Epithelial cell of prostate (primary cell): ENCODE measurements around the gene CARD8.

Source experiments
- DNase-seq: peaks from one replicate; pipeline ENCODE4 v3.0.0-alpha.2; 2011; ENCODE audit warnings: low read depth, low spot score
- H3K27ac ChIP-seq: fragments of 450-650 bp; 2 replicates; pipeline ENCODE4 v1.5.1; 2017; ENCODE audit warnings: mild to moderate bottlenecking

The CARD8 gene

DNA sequence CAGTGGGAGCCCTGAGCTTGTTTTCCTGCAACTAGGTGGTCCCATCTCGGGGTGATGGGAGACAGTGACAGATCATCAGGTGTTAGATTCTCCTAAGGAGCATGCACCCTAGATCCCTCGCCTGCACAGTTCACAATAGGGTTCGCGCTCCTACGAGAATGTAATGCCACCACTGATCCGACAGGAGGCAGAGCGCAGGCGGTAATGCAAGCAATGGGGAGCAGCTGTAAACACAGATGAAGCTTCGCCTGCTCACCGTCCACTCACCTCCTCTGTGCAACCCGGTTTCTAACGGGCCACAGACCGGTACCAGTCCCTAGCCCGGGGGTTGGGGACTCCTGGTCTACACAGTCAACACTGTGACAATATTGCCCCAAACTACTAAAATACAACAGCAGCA lies 38.8 kb downstream of the CARD8 start:
- no peak for DNase-seq

DNA sequence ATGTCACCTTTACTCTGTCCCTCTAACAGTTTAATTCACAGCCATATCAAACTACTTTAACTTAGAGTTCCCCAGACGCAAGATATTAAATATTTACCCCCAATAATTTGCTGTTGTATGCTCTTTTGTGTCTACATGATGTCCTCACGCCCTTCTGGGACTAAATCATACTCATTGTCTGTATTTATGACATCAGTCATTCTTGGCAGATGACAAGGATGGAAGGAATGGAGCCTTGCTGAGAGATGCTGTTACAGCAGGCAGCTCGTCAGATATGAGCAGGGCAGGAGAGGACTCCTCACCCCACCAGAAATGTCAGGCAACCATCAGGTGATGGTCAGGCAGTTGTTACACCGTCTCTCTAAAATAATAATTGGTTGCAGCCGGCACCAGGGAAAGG lies 41.8 kb downstream of the CARD8 start:
- no peak for DNase-seq

More for the DNA sequence above, 38.8 kb downstream of the CARD8 start:
- no peak overlapping the region for H3K27ac ChIP-seq

DNA sequence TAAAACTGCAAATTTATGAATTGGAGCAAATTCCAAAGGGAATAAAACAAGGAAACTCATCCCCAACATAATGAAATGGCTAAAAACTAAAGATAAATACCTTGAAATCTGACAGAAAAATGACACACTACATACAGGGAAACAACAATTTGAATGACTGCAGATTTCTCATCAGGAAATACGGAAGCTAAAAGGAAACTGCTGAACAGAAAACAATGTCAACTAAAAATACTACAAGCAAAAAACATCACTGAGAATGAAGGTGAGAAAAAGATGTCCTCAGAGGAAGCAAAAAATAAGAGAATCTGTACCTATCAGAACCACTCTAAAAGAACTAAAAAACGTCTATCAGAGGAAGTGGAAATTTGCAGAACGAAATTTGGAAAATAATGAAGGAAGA lies 45.7 kb downstream of the CARD8 start:
- no peak overlapping the region for H3K27ac ChIP-seq
- DNase-seq = no peak

More for the DNA sequence above, 41.8 kb downstream of the CARD8 start:
- no peak overlapping the region for H3K27ac ChIP-seq

DNA sequence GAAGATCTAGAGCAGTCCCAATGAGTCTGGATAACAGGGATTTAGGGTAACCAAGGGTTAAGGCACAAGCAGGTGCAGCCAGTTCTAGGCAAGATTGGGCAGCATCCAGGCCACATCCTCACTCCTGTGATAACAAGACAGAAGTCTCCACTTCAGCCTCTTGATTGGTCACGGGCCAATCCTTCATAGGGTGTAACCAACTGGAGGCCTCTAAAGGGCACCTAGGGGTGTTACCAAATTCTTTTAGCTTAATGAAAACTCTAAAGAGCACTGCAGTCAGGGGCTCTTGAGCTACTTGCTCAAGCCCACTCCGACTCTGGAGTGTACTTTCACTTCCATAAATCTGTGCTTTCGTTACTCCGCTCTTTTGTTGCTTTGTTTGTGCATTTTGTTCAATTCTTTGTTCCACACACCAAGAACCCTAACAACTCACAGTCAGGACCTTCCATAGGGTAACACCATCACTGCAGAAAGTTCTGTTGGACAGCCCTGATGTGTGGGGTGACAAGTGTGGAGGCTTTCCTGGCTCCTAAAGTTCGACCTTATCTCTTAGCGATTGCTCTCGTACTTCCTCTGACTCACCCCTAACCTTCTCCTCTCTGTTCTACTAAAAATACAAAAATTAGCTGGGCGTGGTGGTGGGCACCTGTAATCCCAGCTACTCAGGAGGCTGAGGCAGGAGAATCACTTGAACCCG lies 49.2 kb downstream of the CARD8 start:
- no peak overlapping the region for H3K27ac ChIP-seq
- DNase-seq = no peak

DNA sequence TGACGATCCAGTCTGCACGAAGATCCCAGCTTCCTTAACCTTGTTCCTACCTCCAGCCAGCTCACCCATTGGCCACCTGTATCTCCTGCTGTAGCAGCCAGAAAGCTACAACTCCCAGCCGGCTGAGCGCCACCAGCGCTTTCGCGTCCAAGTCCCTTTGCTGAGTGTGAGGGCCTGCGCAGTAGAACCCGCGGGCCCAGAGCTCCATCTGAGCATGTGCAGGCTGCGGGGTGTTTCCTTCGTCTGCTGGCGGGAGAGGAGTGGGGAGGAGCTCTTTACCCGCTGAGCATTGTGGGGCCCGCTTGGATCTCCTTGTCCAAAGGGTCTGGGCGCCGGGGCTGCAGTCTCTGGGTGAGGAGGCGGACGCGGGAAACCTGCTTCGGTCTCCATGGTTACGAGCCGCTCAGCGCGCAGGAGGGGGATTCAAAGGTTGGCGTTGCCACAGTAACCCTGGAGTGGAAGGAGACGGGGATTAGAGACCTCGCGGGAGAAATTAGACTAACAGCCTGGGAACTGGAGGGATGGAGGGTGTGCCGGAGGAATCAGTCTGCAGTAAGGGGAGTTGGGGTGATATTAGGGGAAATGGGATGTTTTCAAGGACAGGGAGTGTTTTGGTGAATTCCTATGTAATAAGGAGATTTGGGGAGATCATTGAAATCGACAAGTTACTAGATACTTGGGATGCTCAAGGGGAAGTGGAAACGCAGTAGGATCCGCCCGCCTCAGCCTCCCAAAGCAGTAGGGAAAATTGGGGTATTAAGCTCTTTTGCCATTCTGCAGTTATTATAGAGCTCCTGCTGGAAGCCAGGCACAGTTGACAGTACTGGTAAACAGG lies 51.7 kb downstream of the CARD8 start:
- H3K27ac ChIP-seq = peak overlapping the region; percentile 31
- peak; percentile 90 for DNase-seq

DNA sequence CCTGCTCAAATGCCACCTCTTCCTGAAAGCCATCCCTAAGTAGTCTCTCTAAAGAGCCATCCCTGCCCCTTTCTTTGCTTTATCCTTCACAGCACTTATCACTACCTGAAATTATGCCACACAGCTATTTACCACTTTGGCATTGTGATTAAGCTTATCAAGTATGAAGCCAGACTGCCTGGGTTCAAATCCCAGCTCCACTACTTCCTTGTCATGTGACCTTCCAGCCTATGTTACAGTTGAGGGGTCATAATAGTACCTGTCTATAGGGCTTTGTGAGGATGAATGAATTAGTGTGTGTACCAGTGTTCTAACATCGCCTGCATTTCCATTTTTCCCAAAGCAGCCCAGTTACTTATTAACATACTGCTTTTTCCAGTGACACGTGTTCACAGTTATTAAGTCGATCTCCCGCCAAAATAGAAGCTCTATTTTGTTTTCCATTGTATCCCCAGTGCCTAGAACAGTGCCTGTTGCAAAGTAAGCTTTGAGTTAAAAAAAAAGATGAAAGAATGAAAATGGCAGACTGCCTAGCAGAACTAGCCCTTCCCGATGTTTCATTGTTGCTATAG lies 52.4 kb downstream of the CARD8 start:
- peak overlapping the region; percentile 31 for H3K27ac ChIP-seq
- DNase-seq = no peak

DNA sequence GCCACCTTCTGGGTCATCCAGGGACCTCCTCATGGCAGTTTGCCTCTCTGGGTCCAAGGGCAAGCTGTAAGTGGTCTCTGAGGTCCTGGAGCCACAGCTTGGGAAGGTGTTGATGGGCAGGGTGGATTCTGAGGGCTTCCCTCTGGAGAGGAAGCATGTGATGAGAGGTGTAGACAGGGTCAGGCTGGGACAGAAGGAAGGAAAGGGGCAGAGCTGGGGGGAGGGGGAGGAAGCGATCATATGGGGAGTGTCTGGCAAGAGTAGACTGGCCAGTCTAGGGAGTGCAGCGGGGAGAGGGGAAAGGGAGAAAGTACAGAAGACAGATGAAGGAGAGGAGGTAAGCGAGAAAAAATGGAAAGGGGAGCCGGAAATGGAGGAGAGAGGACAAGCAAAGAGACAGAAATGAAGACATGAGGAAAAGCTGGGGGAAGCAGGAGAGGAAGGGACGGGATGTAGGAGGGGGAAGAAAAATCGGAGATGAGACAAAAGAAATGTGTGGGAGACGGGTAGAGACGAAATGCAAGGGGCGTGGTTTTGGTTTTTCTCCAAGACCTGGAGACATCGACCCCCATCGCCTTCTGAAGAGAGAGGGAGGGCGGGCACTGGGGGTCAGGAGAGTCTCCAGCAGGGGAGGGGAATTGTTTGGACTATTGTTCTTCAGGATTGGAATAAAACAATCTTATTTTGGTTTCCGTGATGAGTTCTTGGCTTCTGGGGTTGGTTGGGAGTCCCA lies 58.6 kb downstream of the CARD8 start:
- no peak for DNase-seq
- H3K27ac ChIP-seq = no peak overlapping the region

DNA sequence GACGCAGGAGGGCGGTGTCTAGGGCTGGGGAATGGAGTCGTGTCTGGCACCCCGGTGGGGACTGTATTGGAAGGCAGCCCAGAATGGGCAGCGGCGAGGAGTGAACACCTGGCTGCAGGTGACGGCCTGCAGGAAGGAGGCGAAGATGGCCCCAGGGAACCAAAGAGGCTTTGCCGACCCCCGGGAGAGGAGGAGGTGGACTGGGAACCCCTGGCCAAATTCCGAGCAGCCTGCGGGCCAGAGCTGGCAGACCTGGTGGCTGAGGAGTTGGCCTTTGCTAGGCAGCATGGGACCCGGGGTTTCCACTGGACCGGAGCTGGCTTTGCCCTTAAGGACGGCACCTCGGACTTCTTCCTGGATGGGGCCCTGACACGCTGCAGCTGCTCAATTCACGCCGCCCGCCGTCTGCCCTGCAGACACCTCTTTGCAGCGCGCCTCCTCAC lies 59.4 kb downstream of the CARD8 start:
- H3K27ac ChIP-seq = no peak overlapping the region
- DNase-seq = no peak

DNA sequence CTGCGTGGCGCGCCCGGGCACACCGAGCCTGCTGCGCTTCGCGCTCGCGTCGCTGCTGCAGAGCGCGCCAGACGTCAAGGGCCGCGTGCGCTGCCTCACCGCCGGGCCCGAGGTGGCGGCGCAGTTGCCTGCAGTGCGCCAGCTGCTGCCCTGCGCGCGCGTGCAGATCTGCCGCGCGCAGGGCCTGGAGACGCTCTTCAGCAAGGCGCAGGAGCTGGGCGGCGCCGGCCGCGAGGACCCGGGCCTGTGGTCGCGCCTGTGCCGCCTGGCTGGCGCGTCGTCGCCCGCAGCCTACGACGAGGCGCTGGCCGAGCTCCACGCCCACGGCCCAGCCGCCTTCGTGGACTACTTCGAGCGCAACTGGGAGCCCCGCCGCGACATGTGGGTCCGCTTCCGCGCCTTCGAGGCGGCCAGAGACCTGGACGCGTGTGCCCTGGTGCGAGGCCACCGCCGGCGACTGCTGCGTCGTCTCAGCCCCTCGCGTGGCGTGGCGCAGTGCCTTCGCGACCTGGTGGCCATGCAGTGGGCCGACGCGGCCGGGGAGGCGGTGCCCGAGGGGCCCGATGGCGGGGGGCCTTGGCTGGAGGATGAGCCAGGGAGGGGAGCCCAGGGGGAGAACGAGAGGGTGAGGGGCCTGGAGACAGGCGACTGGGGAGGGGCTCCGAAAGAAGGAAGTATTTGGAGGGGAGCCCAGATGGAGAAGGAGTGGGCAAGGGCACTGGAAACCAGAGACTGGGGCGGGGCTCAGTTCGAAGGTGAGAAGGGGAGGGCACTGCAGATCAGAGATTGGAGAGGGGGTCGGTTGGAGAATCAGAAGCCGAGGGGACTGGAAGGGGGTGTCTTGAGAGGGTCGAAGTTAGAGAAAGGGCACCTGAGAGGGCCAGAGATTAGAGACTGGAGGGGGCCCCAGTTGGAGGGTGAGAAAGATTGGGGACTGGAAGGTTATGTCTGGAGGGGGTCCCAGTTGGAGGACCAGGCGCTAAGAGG lies 60.6 kb downstream of the CARD8 start:
- H3K27ac ChIP-seq = no peak overlapping the region
- no peak for DNase-seq

DNA sequence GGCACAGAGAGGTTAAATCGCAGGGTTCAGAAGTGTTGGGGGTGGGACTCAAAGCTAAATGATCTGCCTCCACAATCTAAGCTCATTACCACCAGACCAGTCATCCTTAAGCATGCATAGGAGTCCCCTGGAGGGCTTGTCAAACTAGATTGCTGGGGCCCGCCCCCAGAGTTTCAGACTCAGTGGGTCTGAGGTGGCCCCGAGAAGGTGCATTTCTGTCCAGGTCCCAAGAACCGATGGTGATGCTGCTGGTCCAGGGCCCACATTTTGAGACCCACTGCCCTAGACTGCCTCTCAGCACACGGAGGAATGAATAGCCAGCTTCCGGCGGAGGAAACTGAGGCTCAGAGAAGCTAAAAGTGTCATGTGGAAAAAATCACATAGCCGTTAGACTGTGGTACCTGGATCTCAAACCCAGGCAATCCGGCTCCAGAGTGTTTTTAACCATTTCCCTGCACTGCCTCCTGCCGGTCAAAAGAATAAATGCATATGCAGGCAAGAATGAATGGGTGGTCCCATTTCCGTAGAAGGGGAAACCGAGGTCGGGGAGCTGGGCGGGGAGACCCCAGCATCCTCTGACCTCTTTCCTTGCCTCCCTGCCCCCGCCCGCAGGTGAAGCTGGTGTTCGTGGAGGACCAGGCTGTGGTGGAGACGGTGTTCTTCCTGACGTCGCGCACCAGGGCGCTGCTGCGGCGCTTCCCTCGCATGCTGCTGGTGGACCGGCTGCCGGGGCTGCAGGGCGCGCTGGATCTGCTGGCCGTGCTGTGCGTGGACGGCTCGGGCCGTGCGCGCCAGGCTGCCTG lies 61.5 kb downstream of the CARD8 start:
- DNase-seq = no peak
- no peak overlapping the region for H3K27ac ChIP-seq

DNA sequence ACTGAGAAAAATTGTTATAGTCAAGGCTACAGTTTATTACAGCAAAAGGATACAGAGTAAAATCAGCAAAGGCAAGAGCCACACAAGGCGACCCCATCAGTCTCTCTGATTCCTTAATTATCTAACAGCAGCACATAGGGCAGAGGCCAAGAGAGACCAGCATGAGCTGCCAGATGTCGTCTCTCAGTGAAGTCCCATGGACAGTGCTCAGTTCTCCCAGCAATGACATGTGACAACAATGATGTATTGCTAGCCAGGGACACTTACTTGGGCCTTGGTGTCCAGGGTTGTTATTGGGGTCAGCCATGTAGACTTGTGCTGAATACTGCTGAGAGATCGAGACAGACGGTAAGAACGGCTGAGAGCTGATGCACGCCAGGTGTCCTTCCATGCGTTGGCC lies 63.0 kb downstream of the CARD8 start:
- DNase-seq = no peak
- no peak overlapping the region for H3K27ac ChIP-seq

DNA sequence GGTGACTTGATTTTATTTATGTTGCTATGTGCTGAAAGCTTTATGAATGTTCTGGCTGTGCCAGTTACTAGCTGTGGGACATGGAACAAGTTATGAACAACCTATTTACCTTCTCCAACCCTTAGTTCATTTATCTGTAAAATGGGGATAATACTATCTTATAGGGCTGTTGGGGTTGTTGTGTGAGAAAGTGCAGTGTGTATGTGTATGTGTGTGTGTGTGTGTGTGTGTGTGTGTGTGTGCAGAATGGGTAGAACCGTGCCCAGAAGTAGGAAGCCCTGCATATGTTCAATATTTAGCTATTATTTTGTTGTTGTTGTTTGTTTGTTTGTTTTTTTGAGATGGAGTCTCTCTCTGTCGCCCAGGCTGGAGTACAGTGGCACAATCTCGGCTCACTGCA lies 64.8 kb downstream of the CARD8 start:
- no peak for DNase-seq

DNA sequence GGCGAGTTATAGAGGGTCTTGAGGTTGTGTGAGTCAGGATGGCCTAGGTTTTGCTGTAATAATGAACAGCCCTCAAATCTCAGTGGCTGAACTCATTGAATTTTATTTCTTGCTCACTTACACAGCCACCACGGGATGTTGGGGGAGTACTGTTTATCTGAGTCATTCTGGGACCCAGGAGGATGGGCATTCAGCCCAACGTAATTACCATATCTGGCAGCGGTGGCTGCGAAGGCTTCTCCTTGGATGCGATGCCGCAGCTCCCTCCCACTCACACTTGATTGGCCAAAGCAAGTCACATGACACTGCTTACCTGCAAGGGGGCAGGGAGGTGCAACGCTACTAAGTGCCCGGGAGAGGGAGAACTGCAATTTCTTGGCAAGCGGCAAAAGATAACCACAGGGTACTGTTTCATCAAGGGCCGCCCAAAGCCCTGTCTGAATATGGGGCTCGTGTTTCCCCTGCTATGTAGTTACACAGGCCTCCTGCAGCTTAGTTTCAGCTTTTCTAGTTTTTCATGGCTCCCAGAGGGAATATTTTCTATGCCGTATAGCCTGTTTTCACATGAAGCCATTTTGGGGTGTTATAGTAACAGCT lies 65.3 kb downstream of the CARD8 start:
- H3K27ac ChIP-seq = no peak overlapping the region
- DNase-seq = peak; percentile 37

More for the DNA sequence above, 64.8 kb downstream of the CARD8 start:
- no peak overlapping the region for H3K27ac ChIP-seq

DNA sequence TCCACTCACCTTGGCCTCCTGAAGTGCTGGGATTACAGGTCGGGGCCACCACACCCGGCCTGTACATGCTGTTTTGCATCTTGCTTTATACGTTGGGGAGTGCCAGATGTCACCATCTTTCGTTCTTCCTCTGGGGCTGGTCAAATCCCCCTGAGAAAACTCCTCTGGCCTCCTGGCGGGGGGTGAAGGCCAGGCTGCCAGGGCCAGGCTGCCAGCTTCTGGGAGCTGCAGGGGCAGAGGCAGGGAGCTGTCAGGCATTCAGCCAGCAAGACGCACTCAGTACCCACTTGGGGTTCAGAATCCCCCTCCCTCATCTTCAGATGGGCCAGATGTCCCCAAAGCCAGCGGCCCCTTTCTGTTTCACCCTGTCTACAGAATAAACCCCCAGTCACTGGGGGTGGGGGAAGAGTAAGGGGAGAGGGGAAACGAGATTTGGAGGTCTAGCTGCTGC lies 69.1 kb downstream of the CARD8 start:
- no peak overlapping the region for H3K27ac ChIP-seq
- no peak for DNase-seq

DNA sequence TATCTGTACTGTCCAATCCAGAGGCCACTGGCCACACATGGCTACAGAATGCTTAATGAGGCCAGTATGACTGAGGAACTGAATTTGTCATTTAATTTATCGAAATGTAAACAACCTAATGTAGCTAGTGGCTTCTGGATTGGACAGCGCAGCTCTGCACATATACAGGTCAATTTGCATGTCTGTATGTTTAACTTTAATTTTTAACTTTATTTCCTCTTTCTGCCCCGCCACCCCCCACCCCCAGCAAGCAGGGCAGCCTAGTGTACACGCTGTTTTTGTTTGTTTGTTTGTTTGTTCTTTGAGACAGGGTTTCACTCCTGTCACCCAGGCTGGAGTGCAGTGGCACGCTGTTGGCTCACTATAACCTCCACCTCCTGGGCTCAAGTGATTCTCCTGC lies 69.7 kb downstream of the CARD8 start:
- DNase-seq = no peak
- H3K27ac ChIP-seq = no peak overlapping the region

DNA sequence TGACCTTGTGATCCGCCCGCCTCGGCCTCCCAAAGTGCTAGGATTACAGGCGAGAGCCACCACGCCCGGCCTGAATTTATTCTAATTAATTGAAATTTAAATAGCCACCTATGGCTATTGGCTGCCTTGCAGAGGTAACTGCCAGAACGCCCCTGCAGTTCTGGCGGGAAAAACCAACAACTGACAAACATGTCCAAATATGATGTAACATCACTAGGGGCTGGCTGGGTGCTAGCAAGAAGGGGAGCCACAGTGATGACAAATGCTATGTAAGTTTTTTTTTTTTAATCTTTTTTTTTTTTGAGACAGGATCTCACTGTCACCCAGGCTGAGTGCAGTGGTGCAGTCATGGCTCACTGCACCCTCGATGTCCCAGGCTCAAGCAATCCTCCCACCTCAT lies 72.4 kb downstream of the CARD8 start:
- no peak overlapping the region for H3K27ac ChIP-seq
- DNase-seq = no peak

DNA sequence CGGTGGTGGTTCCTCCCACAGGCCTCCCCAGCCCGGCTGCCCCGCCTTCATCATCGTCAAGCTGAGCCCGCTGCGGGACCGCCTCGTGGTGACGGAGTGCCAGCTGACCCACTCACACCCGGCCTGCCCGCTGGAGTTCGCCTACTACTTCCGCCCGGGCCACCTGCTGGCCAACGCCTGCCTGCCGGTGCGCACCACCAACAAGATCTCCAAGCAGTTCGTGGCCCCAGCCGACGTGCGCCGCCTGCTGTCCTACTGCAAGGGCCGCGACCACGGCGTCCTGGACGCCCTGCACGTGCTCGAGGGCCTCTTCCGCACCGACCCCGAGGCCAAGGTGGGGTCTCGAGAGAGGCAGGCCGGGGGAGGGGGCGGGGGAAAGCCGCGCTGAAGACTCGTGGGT lies 73.3 kb downstream of the CARD8 start:
- no peak for DNase-seq
- no peak overlapping the region for H3K27ac ChIP-seq

DNA sequence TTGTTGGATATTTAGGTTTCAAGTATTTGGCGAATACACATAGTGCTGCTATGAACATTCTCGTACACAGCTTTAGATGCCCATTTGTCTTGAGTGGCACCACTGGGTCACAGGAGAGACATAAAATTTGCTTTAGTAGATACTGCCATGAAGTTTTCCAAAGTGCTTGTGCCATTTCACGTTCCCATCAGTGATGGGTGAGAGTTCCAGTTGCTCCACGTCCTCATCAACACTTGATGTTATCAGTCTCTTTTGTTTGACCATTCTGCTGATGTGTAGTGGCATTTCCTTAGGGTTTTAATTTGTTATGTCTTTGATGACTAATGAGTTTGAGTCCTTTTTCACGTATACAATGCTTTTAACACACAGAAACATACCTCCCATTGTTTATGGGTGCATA lies 74.2 kb downstream of the CARD8 start:
- H3K27ac ChIP-seq = no peak overlapping the region
- no peak for DNase-seq
